Activated T-helper 9 cell treated with anti-CD3 and anti-CD28 coated beads, Interleukin-2, amount 50 U/mL, for 16 hours (primary cell): ENCODE measurements around the gene NGDN.
"Not testable (repeated sequence)": the region's sequence is repeated elsewhere in the genome, so short reads cannot be mapped to it uniquely, and the experiment has no call there.

Experiments used
- DNase-seq: peaks from one replicate; pipeline ENCODE4 v3.0.0-alpha.2; 2020; ENCODE audit warnings: low read depth

The NGDN gene

GRCh38 chr14:23439107-23439835, 30.2 kb upstream of the NGDN start:
- DNase-seq, result no peak

DNA sequence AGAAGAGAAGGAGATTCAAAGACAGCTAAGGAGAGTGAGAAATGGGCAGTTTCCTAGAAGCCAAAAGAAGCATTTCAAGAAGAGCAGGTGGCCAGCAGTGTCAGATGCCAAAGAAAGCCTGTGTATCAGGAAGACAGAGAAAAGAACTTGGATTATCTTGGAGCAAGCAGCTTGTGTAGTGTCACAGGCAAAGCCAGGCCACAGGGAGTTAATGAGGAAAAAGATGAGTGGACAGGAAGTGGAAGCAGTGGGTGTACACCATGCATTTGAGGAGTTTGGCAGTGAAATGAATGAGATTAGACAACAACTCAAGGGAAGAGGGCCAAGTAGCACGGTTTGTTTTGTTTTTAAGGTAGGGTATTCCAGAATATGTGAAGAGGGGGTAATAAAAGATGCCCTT, 28.4 kb upstream of the NGDN start:
- DNase-seq, result no peak

DNA sequence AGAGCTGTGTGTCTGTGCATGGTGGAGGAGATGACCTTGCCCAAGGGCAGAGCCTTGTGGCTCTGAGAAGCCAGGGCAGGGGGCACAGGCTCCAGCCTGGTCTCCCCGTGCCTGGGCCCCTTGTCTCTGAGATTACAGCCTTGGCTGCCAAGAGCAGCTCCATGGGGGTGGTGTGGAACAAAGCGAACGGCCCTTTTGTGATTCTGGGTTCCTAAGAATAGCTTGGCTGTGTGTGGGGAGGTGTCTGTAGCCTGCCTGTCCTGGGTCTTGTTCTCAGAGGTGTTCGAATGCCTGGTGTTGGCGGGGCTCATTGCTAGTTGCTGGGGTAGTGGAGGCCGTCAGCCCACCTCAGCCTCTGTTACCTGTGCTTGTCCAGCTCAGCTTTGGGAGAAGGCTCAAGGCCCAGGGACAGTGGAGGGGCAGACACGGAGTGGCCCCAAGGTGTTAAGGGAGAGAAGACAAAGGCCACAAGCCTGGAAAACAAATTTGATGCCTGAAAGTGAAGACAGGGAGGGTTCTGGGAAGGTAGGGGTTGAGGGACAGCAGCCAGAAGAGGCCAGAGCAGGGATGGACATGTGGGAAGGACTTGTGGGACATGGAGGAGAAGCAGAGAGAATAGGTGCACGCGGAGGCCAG, 26.7 kb upstream of the NGDN start:
- DNase-seq, result no peak

DNA sequence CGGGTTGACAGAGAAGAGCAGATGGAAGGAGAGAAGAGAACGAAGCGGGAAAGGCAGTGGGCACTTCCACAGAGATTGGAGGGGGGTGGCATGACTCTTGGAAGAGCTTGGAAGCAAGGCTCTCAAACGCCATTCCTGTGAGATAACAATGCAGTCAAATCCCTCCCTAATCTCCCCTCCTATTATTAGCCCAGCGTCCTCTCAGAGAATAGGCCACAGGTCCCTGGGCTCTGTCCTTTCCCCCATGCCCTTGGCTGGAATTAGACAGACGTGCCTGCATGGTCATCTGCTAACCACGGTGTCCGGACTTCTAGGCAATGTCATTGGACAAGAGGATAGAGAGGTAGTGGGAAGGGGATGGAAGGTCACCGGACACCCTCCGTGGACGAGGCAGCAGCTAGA, 26.1 kb upstream of the NGDN start:
- DNase-seq, result no peak

DNA sequence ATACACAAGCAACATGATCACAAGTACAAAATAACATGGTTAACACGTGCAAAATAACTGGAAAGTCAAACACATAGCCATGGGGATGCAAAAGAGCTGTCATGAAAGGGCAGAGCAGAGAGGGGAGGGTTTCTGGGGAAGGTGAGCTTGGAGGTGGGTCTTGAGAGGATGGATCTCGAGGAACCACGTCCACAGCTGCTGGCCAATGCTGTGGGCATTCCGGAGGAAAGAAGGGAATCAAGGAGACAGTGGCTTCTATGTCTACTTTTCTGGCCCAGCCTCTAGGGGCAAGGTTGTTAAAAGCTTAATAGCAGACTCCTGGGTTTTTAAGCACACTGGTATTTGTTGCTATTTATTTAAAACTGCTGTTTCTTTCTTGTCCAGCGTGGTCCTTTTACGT, 25.6 kb upstream of the NGDN start:
- no peak for DNase-seq

- no peak for DNase-seq
These were observed 25.2 kb upstream of the NGDN start for GRCh38 chr14:23444314-23444713.

DNA sequence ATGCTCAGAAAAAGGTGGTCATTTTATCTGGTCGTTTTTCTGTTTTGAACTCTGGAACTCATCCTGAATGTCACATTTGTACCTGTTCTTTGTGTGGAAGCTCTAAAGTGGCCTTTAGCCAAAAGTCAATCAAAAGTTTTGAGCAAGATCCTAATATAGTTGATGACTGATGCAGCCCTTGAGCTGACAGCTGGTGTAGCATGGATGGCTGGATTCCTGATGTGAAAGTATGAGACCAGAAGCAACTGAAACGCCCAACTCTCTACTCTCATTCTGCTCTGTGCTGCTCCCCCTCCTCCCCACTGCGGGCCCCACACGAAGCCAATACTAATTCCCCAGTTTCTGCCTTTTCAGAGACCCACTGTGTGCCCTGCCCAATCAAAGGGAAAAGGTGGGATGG, 23.7 kb upstream of the NGDN start:
- DNase-seq, result no peak

DNA sequence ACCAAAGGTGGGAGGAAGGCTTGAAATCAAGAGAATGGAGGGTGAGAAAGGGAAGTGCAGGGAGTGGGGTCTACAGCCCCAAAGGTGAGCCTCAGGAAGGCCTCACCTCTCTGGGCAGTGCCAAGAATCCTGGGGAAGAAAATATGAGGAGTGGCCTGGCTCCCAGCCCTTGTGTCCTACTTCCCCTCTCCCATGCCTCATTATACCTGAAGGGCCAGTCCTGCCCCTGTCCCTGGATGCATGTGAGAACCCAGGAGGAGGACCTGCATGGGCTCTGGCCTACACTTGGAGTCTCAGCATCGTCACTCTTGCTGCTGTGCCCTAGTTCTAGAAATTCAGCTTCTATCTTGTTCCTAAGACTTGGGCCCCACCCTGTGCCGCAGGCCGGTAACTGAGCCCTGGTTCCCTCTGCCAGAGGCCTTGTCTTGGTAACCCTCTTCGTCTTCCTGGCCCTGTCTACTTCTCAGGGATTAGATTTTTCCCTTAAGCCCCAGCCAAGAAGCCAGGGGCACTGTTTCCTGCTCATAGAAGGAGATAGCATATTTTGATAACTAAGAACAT, 23.1 kb upstream of the NGDN start:
- no peak for DNase-seq

DNA sequence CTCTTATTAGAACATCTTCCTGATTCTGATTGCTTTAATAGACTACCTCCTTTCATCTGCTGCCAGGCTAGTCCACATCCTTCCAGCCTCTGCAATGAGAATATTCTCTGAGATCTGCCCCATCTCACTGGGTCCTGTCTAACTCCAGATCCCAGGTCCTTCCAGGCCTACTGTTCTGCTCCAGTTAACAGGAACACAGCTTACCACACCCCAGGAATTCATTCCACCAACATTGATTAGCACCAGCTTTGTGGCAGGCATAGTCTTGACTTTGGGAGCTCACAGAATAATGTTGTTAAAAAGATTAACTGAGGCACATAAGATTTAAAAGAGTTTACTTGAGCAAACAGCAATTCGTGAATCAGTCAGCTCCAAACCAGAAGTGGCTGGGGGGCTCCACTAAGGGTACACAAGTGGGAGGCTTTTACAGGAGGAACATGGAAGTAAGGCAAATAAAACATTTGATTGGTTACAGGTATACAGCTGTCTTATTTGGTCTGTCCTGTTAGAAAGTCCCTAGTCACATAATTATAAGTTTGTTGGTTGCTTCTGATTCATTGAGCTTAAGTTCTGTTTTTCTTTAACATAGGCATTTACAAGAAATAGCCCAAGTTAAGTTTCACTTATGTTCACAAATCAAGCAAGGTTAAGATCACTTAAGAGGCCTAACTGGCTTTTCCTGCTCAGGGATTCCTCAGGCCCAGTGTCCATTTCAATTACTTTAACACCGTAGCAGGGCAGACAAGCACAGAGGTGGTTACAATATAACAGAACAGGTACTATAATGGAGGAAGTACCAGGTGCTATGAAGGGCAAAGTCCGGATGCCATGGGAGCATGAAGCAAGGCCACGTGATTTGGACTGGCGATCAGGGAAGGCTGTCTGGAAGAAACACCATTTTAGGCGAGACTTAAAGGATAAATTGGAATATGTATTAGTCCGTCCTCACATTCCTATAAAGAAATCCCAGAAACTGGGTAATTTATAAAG, 21.8 kb upstream of the NGDN start:
- no peak for DNase-seq

DNA sequence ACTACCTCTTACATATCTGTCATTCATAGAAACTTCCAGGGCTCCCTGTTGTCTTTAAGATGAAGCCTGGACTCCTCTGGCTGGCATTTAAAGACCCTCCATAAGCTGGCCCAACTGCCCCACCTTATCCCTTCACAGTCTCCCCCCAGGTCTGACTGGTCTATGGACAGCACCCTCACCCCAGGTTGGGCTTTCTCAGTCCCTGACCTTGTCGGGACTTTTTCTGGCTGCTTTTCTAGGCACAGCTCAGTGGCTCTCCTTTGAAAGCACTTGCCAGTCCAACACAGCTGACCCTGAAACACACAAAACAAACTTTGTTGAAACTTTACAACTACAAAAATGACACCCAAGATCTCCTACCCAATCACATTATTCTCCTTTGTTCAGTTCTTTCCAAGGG, 20.2 kb upstream of the NGDN start:
- DNase-seq, result no peak

- no peak for DNase-seq
These were observed 19.1 kb upstream of the NGDN start for GRCh38 chr14:23450379-23450778.

- DNase-seq, result no peak
These were observed 17.3 kb upstream of the NGDN start for GRCh38 chr14:23452237-23452636.

DNA sequence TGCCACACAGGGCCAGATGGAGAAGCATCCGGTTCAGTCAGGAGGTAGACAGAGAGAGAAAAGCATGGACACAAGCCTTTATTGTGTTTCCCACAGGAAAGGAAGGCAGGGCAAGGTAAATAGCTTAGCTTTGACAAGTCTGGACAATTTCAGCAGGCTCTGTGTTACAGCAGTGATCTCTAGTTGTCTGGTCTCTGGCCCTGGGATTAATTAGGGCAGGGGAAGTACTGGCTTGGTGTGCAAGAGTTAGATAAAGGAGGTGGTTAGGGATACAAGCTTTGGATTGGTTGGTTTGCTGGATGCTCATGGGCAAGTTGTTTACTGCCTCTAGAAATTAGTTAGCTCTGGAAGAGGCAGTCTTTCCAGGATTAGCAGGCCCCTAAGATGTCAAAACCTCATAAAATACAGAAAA, 15.1 kb upstream of the NGDN start:
- no peak for DNase-seq

- DNase-seq, result not testable (repeated sequence)
These were observed 12.5 kb upstream of the NGDN start for GRCh38 chr14:23456883-23457586.

GRCh38 chr14:23457587-23458445, 11.7 kb upstream of the NGDN start:
- DNase-seq, result no peak

DNA sequence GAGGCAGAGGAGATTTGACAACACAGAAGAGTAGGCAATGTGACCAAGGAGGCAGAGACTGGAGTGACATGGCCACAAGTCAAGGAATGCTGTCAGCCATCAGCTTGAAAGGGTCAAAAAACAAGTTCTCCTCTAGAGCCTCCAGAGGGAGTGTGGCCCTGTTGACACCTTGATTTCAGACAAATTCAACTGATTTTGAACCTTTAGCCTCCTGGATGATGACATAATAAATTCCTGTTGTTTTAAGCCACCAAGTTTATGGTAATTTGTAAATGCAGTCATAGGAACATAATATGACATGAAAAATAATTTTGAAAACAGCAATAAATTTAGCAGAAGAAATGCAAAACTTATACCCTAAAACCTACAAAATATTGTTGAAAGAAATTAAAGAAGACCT, 8.5 kb upstream of the NGDN start:
- no peak for DNase-seq

DNA sequence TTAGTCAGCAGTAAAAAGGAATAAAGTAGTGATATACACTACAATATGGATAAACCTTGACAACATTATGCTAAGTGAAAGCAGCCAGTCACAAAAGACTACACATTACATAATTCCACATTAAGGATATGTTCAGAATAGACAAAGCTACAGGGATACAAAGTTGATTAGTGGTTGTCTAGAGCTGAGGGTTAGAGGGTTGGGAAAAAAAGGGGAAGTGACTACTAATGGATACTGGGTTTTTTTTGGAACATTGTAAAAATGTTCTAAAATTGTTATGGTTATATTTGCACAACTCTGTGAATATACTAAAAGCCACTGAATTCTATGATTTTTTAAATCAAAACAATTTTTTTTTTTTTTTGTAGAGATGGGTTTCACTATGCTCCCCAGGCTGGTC, 4.8 kb upstream of the NGDN start:
- no peak for DNase-seq

- DNase-seq, result no peak
These were observed 4.2 kb upstream of the NGDN start for GRCh38 chr14:23465261-23465660.

DNA sequence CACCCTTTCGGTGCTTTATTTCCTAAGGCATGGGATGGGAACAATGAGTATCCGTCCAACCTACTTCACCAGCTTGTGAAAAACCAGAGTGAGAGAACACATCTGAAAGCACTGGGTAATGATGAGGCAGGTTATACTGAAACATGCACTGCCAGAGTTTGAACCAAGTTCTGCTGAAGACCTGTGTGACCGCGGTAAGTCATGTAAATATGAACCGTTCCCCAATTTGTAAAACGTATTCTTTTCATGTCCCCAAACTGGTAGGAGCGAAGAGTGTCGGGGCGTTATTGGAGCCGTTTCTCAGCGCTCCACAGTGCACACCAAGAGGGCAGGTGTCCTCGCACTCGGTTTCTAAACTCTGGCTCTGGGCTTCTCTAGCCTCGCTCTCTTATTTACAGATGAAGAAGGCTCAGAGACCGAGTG, 788 bp upstream of the NGDN start:
- no peak for DNase-seq

DNA sequence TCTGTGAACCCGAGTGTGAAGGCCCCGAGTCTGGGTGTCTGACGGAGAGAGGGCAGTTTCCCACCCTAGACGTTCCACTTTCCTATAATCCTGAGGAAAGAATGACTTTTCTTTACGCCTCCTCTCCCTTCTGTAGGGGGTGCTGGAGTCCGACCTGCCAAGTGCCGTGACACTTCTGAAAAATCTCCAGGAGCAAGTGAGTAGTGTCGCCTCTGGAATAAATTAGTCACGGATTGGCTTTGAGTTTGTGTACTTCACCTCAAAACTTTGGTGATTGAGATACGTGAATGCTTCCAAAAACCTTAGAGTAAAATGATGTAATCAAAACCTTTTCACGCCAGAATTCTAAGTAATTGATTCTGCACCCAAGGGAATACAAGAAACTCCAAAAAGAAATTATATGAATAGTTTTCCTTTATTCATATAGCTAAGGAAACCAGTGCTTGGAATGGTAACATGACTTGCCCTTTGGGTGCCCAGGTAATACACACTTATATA, 452 bp downstream of the NGDN start:
- DNase-seq, result no peak

DNA sequence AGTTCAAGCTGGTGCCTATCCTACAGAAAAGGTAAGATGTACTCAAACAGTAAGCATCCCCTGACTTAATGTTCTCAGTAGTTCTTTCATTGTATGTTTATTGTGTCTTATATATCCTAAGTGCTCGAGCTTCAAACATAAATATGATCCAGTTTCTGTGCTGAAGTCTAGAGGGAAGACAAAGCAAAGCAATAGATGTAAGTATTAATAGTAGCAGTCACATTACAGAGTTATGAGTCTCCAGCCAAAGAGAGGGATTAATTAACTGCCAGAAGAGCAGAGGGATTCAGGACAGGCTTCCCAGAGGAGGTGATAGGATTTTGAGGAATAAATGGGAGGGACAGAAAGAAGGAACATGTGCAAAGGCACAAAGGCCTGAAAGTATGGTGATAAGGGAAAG, 1.4 kb downstream of the NGDN start:
- no peak for DNase-seq
